ENCODE measurements around the gene IL1RAPL1.

The IL1RAPL1 gene

GRCh38 chrX:29136904-29137303, 549.7 kb downstream of the IL1RAPL1 start:
- Histone ChIP-seq H3K9me3 (ENCODE audit: insufficient read depth, low read depth, low read length) (no peaks in the 10 kb centered on the region), H4K20me1 (ENCODE audit: insufficient read depth, low read length, poor library complexity, severe bottlenecking) (no peaks in the 10 kb centered on the region), H2AFZ (ENCODE audit: low read length) (no peak overlapping the region), H3K4me1 (ENCODE audit: insufficient read depth, low read length, poor library complexity, severe bottlenecking) (no peaks in the 10 kb centered on the region), H3K4me2 (ENCODE audit: low read depth, low read length, poor library complexity, severe bottlenecking) (no peak overlapping the region), H3K27me3 (ENCODE audit: insufficient read depth, low read length, poor library complexity, severe bottlenecking) (no peaks in the 10 kb centered on the region), H3K9ac (ENCODE audit: low read depth, low read length, poor library complexity, severe bottlenecking) (no peak overlapping the region), H3K79me2 (ENCODE audit: insufficient read depth, low read length) (no peaks in the 10 kb centered on the region), H3F3A (ENCODE audit: low read depth) (no peaks in the 10 kb centered on the region), H3K36me3 (ENCODE audit: insufficient read depth, low read length) (no peaks in the 10 kb centered on the region), H3K4me3 (ENCODE audit: low read length, poor library complexity, severe bottlenecking) (no peak overlapping the region), H3K9me2 (replicated peaks; ENCODE audit: low read depth, low read length) (no peaks in the 10 kb centered on the region)
- TF ChIP-seq CTCF (conservative IDR thresholded peaks at IDR 0.05; ENCODE audit: low read length) (no peak), EZH2phosphoT487 (IDR thresholded peaks at IDR 0.05; ENCODE audit: borderline replicate concordance) (no peak)

- H3K36me3 ChIP-seq (ENCODE audit: insufficient read depth, low read length): no peaks in the 10 kb centered on the region
These were observed 550.8 kb downstream of the IL1RAPL1 start for GRCh38 chrX:29138003-29138402.

GRCh38 chrX:29143356-29143755, 556.1 kb downstream of the IL1RAPL1 start:
- no peaks in the 10 kb centered on the region for H3K27me3 ChIP-seq (ENCODE audit: insufficient read depth, low read length, poor library complexity, severe bottlenecking)
- TF ChIP-seq EZH2phosphoT487 (IDR thresholded peaks at IDR 0.05; ENCODE audit: borderline replicate concordance): no peak
- TF ChIP-seq CTCF (conservative IDR thresholded peaks at IDR 0.05; ENCODE audit: low read length): no peak

More at GRCh38 chrX:29138003-29138402, 550.8 kb downstream of the IL1RAPL1 start:
- no peaks in the 10 kb centered on the region for H3K9me2 ChIP-seq (replicated peaks; ENCODE audit: low read depth, low read length)
- no peaks in the 10 kb centered on the region for H3F3A ChIP-seq (ENCODE audit: low read depth)
- no peak overlapping the region for H3K9ac ChIP-seq (ENCODE audit: low read depth, low read length, poor library complexity, severe bottlenecking)
- H3K4me3 ChIP-seq (ENCODE audit: low read length, poor library complexity, severe bottlenecking): no peak overlapping the region
- no peaks in the 10 kb centered on the region for H4K20me1 ChIP-seq (ENCODE audit: insufficient read depth, low read length, poor library complexity, severe bottlenecking)
- no peaks in the 10 kb centered on the region for H3K9me3 ChIP-seq (ENCODE audit: insufficient read depth, low read depth, low read length)
- H3K4me2 ChIP-seq (ENCODE audit: low read depth, low read length, poor library complexity, severe bottlenecking): no peak overlapping the region
- H3K27me3 ChIP-seq (ENCODE audit: insufficient read depth, low read length, poor library complexity, severe bottlenecking): no peaks in the 10 kb centered on the region
- TF ChIP-seq CTCF (conservative IDR thresholded peaks at IDR 0.05; ENCODE audit: low read length): no peak
- TF ChIP-seq EZH2phosphoT487 (IDR thresholded peaks at IDR 0.05; ENCODE audit: borderline replicate concordance): no peak
- H3K4me1 ChIP-seq (ENCODE audit: insufficient read depth, low read length, poor library complexity, severe bottlenecking): no peaks in the 10 kb centered on the region
- no peak overlapping the region for H2AFZ ChIP-seq (ENCODE audit: low read length)
- no peaks in the 10 kb centered on the region for H3K79me2 ChIP-seq (ENCODE audit: insufficient read depth, low read length)

More at GRCh38 chrX:29143356-29143755, 556.1 kb downstream of the IL1RAPL1 start:
- H3K79me2 ChIP-seq (ENCODE audit: insufficient read depth, low read length): no peaks in the 10 kb centered on the region
- H2AFZ ChIP-seq (ENCODE audit: low read length): no peak overlapping the region
- H4K20me1 ChIP-seq (ENCODE audit: insufficient read depth, low read length, poor library complexity, severe bottlenecking): no peaks in the 10 kb centered on the region
- no peaks in the 10 kb centered on the region for H3F3A ChIP-seq (ENCODE audit: low read depth)
- no peaks in the 10 kb centered on the region for H3K36me3 ChIP-seq (ENCODE audit: insufficient read depth, low read length)
- H3K4me3 ChIP-seq (ENCODE audit: low read length, poor library complexity, severe bottlenecking): no peak overlapping the region
- no peak overlapping the region for H3K9ac ChIP-seq (ENCODE audit: low read depth, low read length, poor library complexity, severe bottlenecking)
- H3K9me3 ChIP-seq (ENCODE audit: insufficient read depth, low read depth, low read length): no peaks in the 10 kb centered on the region
- H3K9me2 ChIP-seq (replicated peaks; ENCODE audit: low read depth, low read length): no peaks in the 10 kb centered on the region
- H3K4me1 ChIP-seq (ENCODE audit: insufficient read depth, low read length, poor library complexity, severe bottlenecking): no peaks in the 10 kb centered on the region
- no peak overlapping the region for H3K4me2 ChIP-seq (ENCODE audit: low read depth, low read length, poor library complexity, severe bottlenecking)
